ENCODE measurements around the gene SLC7A14. TPM values are rescaled to one million over a fixed set of nuclear protein-coding genes. Genes with fewer than 3 reads are reported as not detected.

SLC7A14 gene
- total RNA-seq, 4 donors from 2014 or later: not detected

DNA sequence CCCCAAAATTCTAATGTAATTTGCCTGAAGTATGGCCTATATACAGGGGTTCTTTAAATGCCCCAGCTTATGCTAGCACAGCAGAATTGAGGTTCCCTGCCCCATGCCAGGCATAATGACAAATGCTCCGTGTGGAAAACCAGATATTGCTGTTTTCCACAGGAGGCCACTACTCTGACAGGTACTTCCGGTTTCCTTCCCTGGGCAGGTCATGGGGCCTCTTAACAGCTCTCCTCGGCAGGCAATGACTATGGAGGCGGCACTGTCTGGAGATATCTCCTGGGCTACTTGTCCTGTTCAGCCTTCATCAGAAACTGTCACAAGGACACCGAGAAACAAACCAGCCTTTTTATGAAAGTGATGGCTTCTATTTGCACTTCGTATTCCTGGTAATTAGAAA lies 54.8 kb downstream of the SLC7A14 start:
- DNase-seq (ENCODE audit: low spot score in 2 of 2): no peak
- TF ChIP-seq, protein P1, sequence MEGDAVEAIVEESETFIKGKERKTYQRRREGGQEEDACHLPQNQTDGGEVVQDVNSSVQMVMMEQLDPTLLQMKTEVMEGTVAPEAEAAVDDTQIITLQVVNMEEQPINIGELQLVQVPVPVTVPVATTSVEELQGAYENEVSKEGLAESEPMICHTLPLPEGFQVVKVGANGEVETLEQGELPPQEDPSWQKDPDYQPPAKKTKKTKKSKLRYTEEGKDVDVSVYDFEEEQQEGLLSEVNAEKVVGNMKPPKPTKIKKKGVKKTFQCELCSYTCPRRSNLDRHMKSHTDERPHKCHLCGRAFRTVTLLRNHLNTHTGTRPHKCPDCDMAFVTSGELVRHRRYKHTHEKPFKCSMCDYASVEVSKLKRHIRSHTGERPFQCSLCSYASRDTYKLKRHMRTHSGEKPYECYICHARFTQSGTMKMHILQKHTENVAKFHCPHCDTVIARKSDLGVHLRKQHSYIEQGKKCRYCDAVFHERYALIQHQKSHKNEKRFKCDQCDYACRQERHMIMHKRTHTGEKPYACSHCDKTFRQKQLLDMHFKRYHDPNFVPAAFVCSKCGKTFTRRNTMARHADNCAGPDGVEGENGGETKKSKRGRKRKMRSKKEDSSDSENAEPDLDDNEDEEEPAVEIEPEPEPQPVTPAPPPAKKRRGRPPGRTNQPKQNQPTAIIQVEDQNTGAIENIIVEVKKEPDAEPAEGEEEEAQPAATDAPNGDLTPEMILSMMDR (IDR thresholded peaks at IDR 0.05): no peak
- no peak for TF ChIP-seq POLR2A (IDR thresholded peaks at IDR 0.05)
- H3K4me3 ChIP-seq (ENCODE audit: low read depth, poor library complexity, severe bottlenecking): no peak overlapping the region
- 79 to 84% methylated on average over 6 of the region's 6 CpGs for WGBS, 2 donors
- intact Hi-C loops (cut with DNase I; ENCODE audit: low total_unique reads): no loop called here

DNA sequence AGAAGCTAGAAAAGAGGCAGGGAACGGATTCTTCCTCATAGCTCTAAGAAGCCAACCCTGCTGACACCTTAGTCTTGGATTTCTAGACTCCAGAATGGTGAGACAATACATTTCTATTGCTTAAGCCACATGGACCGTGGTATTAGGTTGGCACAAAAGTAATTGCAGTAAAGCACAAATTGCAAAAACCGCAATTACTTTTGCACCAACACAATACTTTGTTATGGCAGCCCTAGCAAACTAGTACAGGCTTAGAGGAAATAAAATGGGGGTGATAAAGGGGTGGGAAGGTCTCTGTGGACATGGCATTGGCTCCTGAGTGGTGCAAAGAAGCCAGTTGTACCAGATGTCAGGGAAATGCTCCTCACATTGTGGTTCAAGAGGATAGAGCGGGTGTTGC lies 56.0 kb downstream of the SLC7A14 start:
- H3K4me3 ChIP-seq (ENCODE audit: low read depth, poor library complexity, severe bottlenecking): no peak overlapping the region
- intact Hi-C loops (cut with DNase I; ENCODE audit: low total_unique reads): no loop called here
- no peak for TF ChIP-seq POLR2A (IDR thresholded peaks at IDR 0.05)
- WGBS, 2 donors: 93 to 94% methylated on average over 4 of the region's 4 CpGs
- DNase-seq (ENCODE audit: low spot score in 2 of 2): no peak

DNA sequence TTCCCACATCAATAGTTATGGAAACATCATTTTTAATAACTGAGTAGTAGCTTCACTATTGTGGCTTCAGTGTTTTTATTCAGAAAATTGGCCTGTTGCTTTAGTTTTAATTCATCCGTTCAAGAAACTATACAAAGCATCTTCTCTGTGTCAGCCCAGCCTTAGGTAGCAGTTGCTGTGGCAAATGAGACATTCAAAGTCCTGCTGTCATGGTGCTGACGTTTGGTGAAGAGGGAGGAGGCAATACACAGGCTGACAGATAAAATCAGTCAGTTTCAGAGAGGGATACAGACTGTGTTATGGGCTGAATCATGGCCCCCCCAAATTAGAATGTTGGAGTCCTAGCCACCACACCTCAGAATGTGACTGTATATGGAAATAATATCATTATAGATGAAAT lies 56.5 kb downstream of the SLC7A14 start:
- no peak overlapping the region for H3K4me3 ChIP-seq (ENCODE audit: low read depth, poor library complexity, severe bottlenecking)
- TF ChIP-seq POLR2A (IDR thresholded peaks at IDR 0.05): no peak
- TF ChIP-seq, protein P1 (IDR thresholded peaks at IDR 0.05): no peak
- DNase-seq (ENCODE audit: low spot score in 2 of 2): no peak
- WGBS, 2 donors: 58 to 60% methylated on average over 2 of the region's 2 CpGs
- intact Hi-C loops (cut with DNase I; ENCODE audit: low total_unique reads): no loop called here

DNA sequence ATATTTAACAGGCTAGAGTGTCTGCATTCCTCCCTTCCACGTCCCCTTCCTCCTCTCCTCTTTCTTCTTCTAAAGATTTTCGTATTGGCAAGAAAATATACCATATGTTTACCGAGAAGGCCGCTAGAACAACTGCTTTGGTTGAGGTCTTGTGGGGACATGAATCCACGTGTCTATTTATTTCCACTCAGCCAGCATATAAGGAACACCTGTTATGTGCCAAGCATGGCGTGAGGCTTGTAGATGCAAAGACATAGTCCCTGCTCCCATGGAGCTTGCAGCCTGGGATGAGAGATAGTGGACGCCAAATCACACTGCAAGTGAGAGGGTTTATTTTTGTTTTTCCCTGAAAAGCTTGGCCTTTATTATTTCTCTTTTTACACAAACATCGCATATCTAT lies 57.1 kb downstream of the SLC7A14 start:
- TF ChIP-seq POLR2A (IDR thresholded peaks at IDR 0.05): no peak
- TF ChIP-seq, protein P1 (IDR thresholded peaks at IDR 0.05): no peak

DNA sequence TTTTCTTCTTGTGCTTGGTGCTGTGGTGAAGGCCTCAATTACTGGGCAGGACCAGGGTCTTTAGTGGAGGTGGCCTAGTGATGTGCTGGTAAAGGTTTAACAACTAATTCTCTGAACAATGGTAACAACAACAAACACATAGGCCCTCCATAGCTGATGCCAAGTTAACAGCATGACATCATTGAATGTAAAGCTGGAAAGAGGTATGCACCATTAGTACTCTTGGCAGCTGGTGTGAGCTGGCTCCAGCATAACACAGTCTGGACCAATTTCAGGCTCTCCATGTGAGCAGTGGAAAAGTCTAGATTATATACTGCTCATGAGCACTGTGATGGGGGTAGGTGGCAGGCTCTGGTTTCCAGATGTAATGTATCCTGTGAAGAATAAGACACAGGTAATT lies 61.8 kb downstream of the SLC7A14 start:
- intact Hi-C loops (cut with DNase I; ENCODE audit: low total_unique reads): no loop called here
- H3K4me3 ChIP-seq (ENCODE audit: low read depth, poor library complexity, severe bottlenecking): no peak overlapping the region
- no peak for TF ChIP-seq POLR2A (IDR thresholded peaks at IDR 0.05)
- TF ChIP-seq, protein P1 (IDR thresholded peaks at IDR 0.05): no peak
- no peak for DNase-seq (ENCODE audit: low spot score in 2 of 2)

More for the DNA sequence above, 57.1 kb downstream of the SLC7A14 start:
- no peak for DNase-seq (ENCODE audit: low spot score in 2 of 2)
- intact Hi-C loops (cut with DNase I; ENCODE audit: low total_unique reads): no loop called here
- H3K4me3 ChIP-seq (ENCODE audit: low read depth, poor library complexity, severe bottlenecking): no peak overlapping the region
- WGBS, 2 donors: 62 to 66% methylated on average over 8 of the region's 8 CpGs

DNA sequence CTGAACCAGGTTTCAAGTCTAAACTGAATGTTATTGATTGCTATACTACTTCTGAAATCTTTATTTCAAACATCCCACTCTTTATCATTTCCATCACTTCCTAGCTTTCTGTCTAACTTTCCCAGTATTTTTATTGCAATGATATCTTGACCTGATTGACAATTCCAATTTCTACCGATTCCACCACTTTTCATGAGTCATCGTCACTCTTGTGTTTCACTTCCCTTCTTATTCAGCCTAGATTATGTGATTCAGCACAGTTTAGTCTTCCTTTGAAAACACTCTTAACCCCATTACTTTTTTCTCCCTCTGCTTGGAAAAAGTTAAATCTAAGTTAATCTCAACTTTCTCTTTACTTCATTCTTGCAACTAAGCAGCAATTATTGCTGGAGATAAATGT lies 62.6 kb downstream of the SLC7A14 start:
- no peak for DNase-seq (ENCODE audit: low spot score in 2 of 2)
- no peak for TF ChIP-seq POLR2A (IDR thresholded peaks at IDR 0.05)
- TF ChIP-seq, protein P1 (IDR thresholded peaks at IDR 0.05): no peak
- 52 to 63% methylated on average over 2 of the region's 2 CpGs for WGBS, 2 donors
- intact Hi-C loops (cut with DNase I; ENCODE audit: low total_unique reads): no loop called here
- H3K4me3 ChIP-seq (ENCODE audit: low read depth, poor library complexity, severe bottlenecking): no peak overlapping the region
